Embryonic facial prominence (tissue), 1 donor: Measurements from ENCODE around the gene CCDC158.
"Not testable (repeated sequence)": the region's sequence is repeated elsewhere in the genome, so short reads cannot be mapped to it uniquely, and the experiment has no call there.

Experiments
- DNase-seq: peaks from one replicate; pipeline ENCODE4 v3.0.0-alpha.2; 2016; ENCODE audit errors: extremely low spot score

CCDC158 gene

GRCh38 chr4:76373919-76374552, 46.9 kb downstream of the CCDC158 start:
- DNase-seq: no peak

- DNase-seq: no peak
These were observed 54.2 kb downstream of the CCDC158 start for GRCh38 chr4:76366737-76367136.

GRCh38 chr4:76365636-76366035, 55.3 kb downstream of the CCDC158 start:
- DNase-seq: no peak

- no peak for DNase-seq
These were observed 56.2 kb downstream of the CCDC158 start for GRCh38 chr4:76364763-76365162.

GRCh38 chr4:76363556-76364290, 57.2 kb downstream of the CCDC158 start:
- DNase-seq: no peak

- DNase-seq: no peak
These were observed 59.1 kb downstream of the CCDC158 start for GRCh38 chr4:76361689-76362412.

GRCh38 chr4:76359881-76360466, 61.0 kb downstream of the CCDC158 start:
- not testable (repeated sequence) for DNase-seq

GRCh38 chr4:76357981-76358380, 63.0 kb downstream of the CCDC158 start:
- no peak for DNase-seq

GRCh38 chr4:76354517-76355473, 66.1 kb downstream of the CCDC158 start:
- no peak for DNase-seq

- no peak for DNase-seq
These were observed 78.1 kb downstream of the CCDC158 start for GRCh38 chr4:76342803-76343202.

- DNase-seq: no peak
These were observed 78.8 kb downstream of the CCDC158 start for GRCh38 chr4:76342191-76342590.

GRCh38 chr4:76341063-76341462, 79.9 kb downstream of the CCDC158 start:
- DNase-seq: no peak

GRCh38 chr4:76339364-76339763, 81.6 kb downstream of the CCDC158 start:
- no peak for DNase-seq

- DNase-seq: no peak
These were observed 86.1 kb downstream of the CCDC158 start for GRCh38 chr4:76334885-76335284.

- DNase-seq: no peak
These were observed 94.4 kb downstream of the CCDC158 start for GRCh38 chr4:76326515-76326914.

- no peak for DNase-seq
These were observed 95.9 kb downstream of the CCDC158 start for GRCh38 chr4:76325072-76325471.

GRCh38 chr4:76322236-76322635, 98.7 kb downstream of the CCDC158 start:
- no peak for DNase-seq

- no peak for DNase-seq
These were observed 104.8 kb downstream of the CCDC158 start for GRCh38 chr4:76316131-76316530.

GRCh38 chr4:76315267-76315918, 105.5 kb downstream of the CCDC158 start:
- DNase-seq: no peak

- DNase-seq: no peak
These were observed 107.4 kb downstream of the CCDC158 start for GRCh38 chr4:76313547-76313946.

GRCh38 chr4:76312457-76312856, 108.5 kb downstream of the CCDC158 start:
- DNase-seq: no peak
